ENCODE measurements around the gene MS4A6E.
"Not testable (repeated sequence)": the region's sequence is repeated elsewhere in the genome, so short reads cannot be mapped to it uniquely, and the experiment has no call there.

Gene MS4A6E

GRCh38 chr11:60292145-60292544 lies 34.9 kb upstream of the MS4A6E start:
- TF ChIP-seq, protein P1, sequence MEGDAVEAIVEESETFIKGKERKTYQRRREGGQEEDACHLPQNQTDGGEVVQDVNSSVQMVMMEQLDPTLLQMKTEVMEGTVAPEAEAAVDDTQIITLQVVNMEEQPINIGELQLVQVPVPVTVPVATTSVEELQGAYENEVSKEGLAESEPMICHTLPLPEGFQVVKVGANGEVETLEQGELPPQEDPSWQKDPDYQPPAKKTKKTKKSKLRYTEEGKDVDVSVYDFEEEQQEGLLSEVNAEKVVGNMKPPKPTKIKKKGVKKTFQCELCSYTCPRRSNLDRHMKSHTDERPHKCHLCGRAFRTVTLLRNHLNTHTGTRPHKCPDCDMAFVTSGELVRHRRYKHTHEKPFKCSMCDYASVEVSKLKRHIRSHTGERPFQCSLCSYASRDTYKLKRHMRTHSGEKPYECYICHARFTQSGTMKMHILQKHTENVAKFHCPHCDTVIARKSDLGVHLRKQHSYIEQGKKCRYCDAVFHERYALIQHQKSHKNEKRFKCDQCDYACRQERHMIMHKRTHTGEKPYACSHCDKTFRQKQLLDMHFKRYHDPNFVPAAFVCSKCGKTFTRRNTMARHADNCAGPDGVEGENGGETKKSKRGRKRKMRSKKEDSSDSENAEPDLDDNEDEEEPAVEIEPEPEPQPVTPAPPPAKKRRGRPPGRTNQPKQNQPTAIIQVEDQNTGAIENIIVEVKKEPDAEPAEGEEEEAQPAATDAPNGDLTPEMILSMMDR (IDR thresholded peaks at IDR 0.05; ENCODE audit: insufficient read depth, low read length, poor library complexity, severe bottlenecking) = no peak
- no peaks in the 10 kb centered on the region for H3K27me3 ChIP-seq (replicated peaks; ENCODE audit: control insufficient read depth, insufficient read depth, low read length)
- no peak overlapping the region for H3K4me3 ChIP-seq (replicated peaks; ENCODE audit: low read depth, low read length)
- DNase-seq (ENCODE audit: extremely low read depth, insufficient read length) = no peak
- no peaks in the 10 kb centered on the region for H3K36me3 ChIP-seq (ENCODE audit: control insufficient read depth, insufficient read depth, low read length)

- H3K4me3 ChIP-seq (replicated peaks; ENCODE audit: low read depth, low read length) = no peak overlapping the region
- TF ChIP-seq, protein P1 (IDR thresholded peaks at IDR 0.05; ENCODE audit: insufficient read depth, low read length, poor library complexity, severe bottlenecking) = no peak
- no peaks in the 10 kb centered on the region for H3K36me3 ChIP-seq (ENCODE audit: control insufficient read depth, insufficient read depth, low read length)
- H3K27me3 ChIP-seq (replicated peaks; ENCODE audit: control insufficient read depth, insufficient read depth, low read length) = no peaks in the 10 kb centered on the region
- no peak for DNase-seq (ENCODE audit: extremely low read depth, insufficient read length)
These were observed 25.9 kb upstream of the MS4A6E start for GRCh38 chr11:60301178-60301577.

DNA sequence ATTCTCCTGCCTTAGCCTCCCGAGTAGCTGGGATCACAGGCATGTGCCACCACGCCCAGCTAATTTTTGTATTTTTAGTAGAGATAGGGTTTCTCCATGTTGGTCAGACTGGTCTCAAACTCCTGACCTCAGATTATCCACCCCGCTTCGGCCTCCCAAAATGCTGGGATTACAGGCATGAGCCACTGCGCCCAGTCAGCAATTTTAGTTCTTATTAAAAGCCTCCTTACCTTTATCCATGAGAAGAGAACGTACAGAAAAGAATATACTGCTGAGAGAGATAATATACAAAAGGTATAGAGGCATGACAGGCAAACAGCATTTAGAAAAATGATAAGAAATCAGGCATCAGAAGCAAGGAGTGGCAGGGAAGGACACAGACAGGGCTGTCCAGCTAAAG lies 25.2 kb upstream of the MS4A6E start:
- not testable (repeated sequence) for H3K36me3 ChIP-seq (ENCODE audit: control insufficient read depth, insufficient read depth, low read length); DNase-seq (ENCODE audit: extremely low read depth, insufficient read length); H3K4me3 ChIP-seq (replicated peaks; ENCODE audit: low read depth, low read length); H3K27me3 ChIP-seq (replicated peaks; ENCODE audit: control insufficient read depth, insufficient read depth, low read length)

- no peak for DNase-seq (ENCODE audit: extremely low read depth, insufficient read length)
- H3K27me3 ChIP-seq (replicated peaks; ENCODE audit: control insufficient read depth, insufficient read depth, low read length) = no peaks in the 10 kb centered on the region
- TF ChIP-seq, protein P1 (IDR thresholded peaks at IDR 0.05; ENCODE audit: insufficient read depth, low read length, poor library complexity, severe bottlenecking) = no peak
These were observed 23.4 kb upstream of the MS4A6E start for GRCh38 chr11:60303661-60304060.

DNA sequence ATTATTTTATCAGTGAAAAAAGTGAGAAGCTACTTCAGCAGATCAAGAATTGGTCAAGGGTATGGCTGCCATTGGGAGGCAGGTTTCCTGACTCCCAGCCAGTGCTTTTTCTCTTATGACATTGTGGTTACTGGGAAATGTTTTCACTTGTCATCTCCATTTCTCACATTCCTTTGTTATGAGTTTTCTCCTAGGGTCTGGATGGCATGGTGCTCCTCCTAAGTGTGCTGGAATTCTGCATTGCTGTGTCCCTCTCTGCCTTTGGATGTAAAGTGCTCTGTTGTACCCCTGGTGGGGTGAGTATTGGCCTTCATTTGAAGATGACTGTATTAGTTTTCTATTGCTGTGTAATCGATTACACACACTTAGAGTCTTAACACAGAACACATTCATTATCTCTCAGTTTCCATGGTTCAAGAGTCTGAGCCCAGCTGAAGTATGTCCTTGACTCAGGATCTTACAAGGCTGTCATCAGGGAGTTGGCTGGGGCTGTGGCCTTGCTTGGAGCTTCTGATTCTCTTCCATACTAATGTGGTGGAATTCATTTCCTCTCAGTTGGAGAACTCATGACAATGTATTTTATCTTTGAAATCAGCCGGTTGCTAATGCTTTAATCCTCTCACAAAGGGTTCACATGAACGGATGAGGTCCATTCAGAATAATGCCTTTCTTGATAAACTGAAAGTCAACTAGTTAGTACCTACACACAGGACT lies 21.0 kb upstream of the MS4A6E start:
- TF ChIP-seq, protein P1 (IDR thresholded peaks at IDR 0.05; ENCODE audit: insufficient read depth, low read length, poor library complexity, severe bottlenecking) = no peak
- H3K36me3 ChIP-seq (ENCODE audit: control insufficient read depth, insufficient read depth, low read length) = no peaks in the 10 kb centered on the region
- DNase-seq (ENCODE audit: extremely low read depth, insufficient read length) = no peak
- H3K4me3 ChIP-seq (replicated peaks; ENCODE audit: low read depth, low read length) = no peak overlapping the region
- no peaks in the 10 kb centered on the region for H3K27me3 ChIP-seq (replicated peaks; ENCODE audit: control insufficient read depth, insufficient read depth, low read length)

More at GRCh38 chr11:60303661-60304060, 23.4 kb upstream of the MS4A6E start:
- H3K4me3 ChIP-seq (replicated peaks; ENCODE audit: low read depth, low read length) = no peak overlapping the region
- no peaks in the 10 kb centered on the region for H3K36me3 ChIP-seq (ENCODE audit: control insufficient read depth, insufficient read depth, low read length)

GRCh38 chr11:60307507-60308195 lies 19.4 kb upstream of the MS4A6E start:
- no peak for DNase-seq (ENCODE audit: extremely low read depth, insufficient read length)
- Histone ChIP-seq H3K27me3 (replicated peaks; ENCODE audit: control insufficient read depth, insufficient read depth, low read length) (no peaks in the 10 kb centered on the region), H3K36me3 (ENCODE audit: control insufficient read depth, insufficient read depth, low read length) (no peaks in the 10 kb centered on the region), H3K4me3 (replicated peaks; ENCODE audit: low read depth, low read length) (no peak overlapping the region)
- TF ChIP-seq, protein P1 (IDR thresholded peaks at IDR 0.05; ENCODE audit: insufficient read depth, low read length, poor library complexity, severe bottlenecking) = no peak

All from GM06990 (cell line).